ENCODE data around the gene NOS1AP. TPM values are rescaled to one million over a fixed set of nuclear protein-coding genes. Genes with fewer than 3 reads are reported as not detected.

The NOS1AP gene
- total and polyA plus RNA-seq, 8 donors: 0.25 to 13.8 (median 6.2) TPM

- H3K36me3 ChIP-seq: no peaks in the 10 kb centered on the region
- no peak overlapping the region for H3K27ac ChIP-seq
- no peak for DNase-seq
- intact Hi-C loops (cut with DNase I; ENCODE audit: low total_unique reads): no loop called here
- H3K27me3 ChIP-seq: no peaks in the 10 kb centered on the region
- no peaks in the 10 kb centered on the region for H3K9me3 ChIP-seq
- TF ChIP-seq POLR2A (IDR thresholded peaks at IDR 0.05): no peak
- TF ChIP-seq POLR2AphosphoS5 (IDR thresholded peaks at IDR 0.05): no peak
- TF ChIP-seq EP300 (IDR thresholded peaks at IDR 0.05): no peak
- TF ChIP-seq CTCF (IDR thresholded peaks at IDR 0.05): no peak
- 63 to 86% (median 71%) methylated on average over 4 of the region's 4 CpGs for WGBS, 5 donors
- H3K4me3 ChIP-seq: no peak overlapping the region
- peaks cover 51 to 80% (median 70%) of the 10 kb centered on the region in 4 donors for H3K4me1 ChIP-seq
Measured at GRCh38 chr1:162195567-162195966, 126.1 kb downstream of the NOS1AP start.

- Histone ChIP-seq H3K4me1 (peaks cover 47 to 76% (median 63%) of the 10 kb centered on the region in 4 donors), H3K9me3 (no peaks in the 10 kb centered on the region), H3K27me3 (no peaks in the 10 kb centered on the region), H3K4me3 (no peak overlapping the region), H3K27ac (peak overlapping the region in 1 of 5 donors; percentile 55), H3K36me3 (no peaks in the 10 kb centered on the region)
- TF ChIP-seq POLR2AphosphoS5 (IDR thresholded peaks at IDR 0.05) (no peak), POLR2A (IDR thresholded peaks at IDR 0.05) (no peak), CTCF (IDR thresholded peaks at IDR 0.05) (no peak), EP300 (IDR thresholded peaks at IDR 0.05) (no peak)
- WGBS, 5 donors: 72 to 77% (median 74%) methylated on average over 4 of the region's 4 CpGs
- peak in 1 of 2 donors; percentile 50 for DNase-seq
- intact Hi-C loops (cut with DNase I; ENCODE audit: low total_unique reads): no loop called here
Measured at GRCh38 chr1:162196387-162196786, 126.9 kb downstream of the NOS1AP start.

GRCh38 chr1:162197041-162197531 lies 127.6 kb downstream of the NOS1AP start:
- Histone ChIP-seq H3K4me1 (peaks cover 45 to 69% (median 56%) of the 10 kb centered on the region in 4 donors), H3K27me3 (no peaks in the 10 kb centered on the region), H3K27ac (peak overlapping the region in 4 of 5 donors; percentile 6 to 55 (median 44)), H3K9me3 (no peaks in the 10 kb centered on the region), H3K36me3 (no peaks in the 10 kb centered on the region), H3K4me3 (no peak overlapping the region)
- no peak for DNase-seq
- TF ChIP-seq CTCF (IDR thresholded peaks at IDR 0.05) (no peak), EP300 (IDR thresholded peaks at IDR 0.05) (no peak), POLR2AphosphoS5 (IDR thresholded peaks at IDR 0.05) (no peak), POLR2A (IDR thresholded peaks at IDR 0.05) (no peak)
- WGBS, 5 donors: 53 to 76% (median 67%) methylated on average over 8 of the region's 8 CpGs
- intact Hi-C loops (cut with DNase I; ENCODE audit: low total_unique reads): no loop called here

GRCh38 chr1:162197615-162198421 lies 128.3 kb downstream of the NOS1AP start:
- Histone ChIP-seq H3K4me3 (no peak overlapping the region), H3K27me3 (no peaks in the 10 kb centered on the region), H3K9me3 (no peaks in the 10 kb centered on the region), H3K36me3 (no peaks in the 10 kb centered on the region), H3K4me1 (peaks cover 40 to 62% (median 51%) of the 10 kb centered on the region in 4 donors), H3K27ac (peak overlapping the region; percentile 0 to 55 (median 37))
- intact Hi-C loops (cut with DNase I; ENCODE audit: low total_unique reads): no loop called here
- 77 to 85% (median 83%) methylated on average over 13 of the region's 13 CpGs for WGBS, 5 donors
- DNase-seq: no peak
- TF ChIP-seq CTCF (IDR thresholded peaks at IDR 0.05) (peak in 1 of 7 experiments; percentile 8), POLR2A (IDR thresholded peaks at IDR 0.05) (no peak), EP300 (IDR thresholded peaks at IDR 0.05) (no peak)

Data from stomach (tissue), 9 donors.